Esophagus muscularis mucosa (tissue), 4 donors: ENCODE measurements around the gene TXK. TPM values are rescaled to one million over a fixed set of nuclear protein-coding genes. Genes with fewer than 3 reads are reported as not detected.

Experiments
- DNase-seq: peaks from one replicate; pipeline ENCODE4 v3.0.0-alpha.2; 2017; ENCODE audit errors: extremely low spot score
- H3K27ac ChIP-seq, 4 donors: fragments of 200-600 bp; sonication (generic); replicated peaks in 1 of 4; 1 replicate in 3 of 4; 2 replicates in 1 of 4; pipeline ENCODE4 v1.5.1; 2016 to 2019; ENCODE audit warnings: mild to moderate bottlenecking in 1 of 4
- H3K27me3 ChIP-seq, 4 donors: fragments of 200-600 bp; sonication (generic); one replicate each; pipeline versions ENCODE4 v1.5.1 to v1.6.0; 2016 to 2019
- H3K36me3 ChIP-seq, 4 donors: fragments of 200-600 bp; sonication (generic); one replicate each; pipeline ENCODE4 v1.5.1; 2016 to 2019
- H3K4me1 ChIP-seq, 4 donors: fragments of 200-600 bp; sonication (generic); one replicate each; pipeline ENCODE4 v1.5.1; 2016 to 2019
- H3K4me3 ChIP-seq, 4 donors: fragments of 200-600 bp; sonication (generic); 1 replicate in 2 of 4; 2 replicates in 2 of 4; pipeline ENCODE4 v1.5.1; 2016 to 2019; ENCODE audit warnings: mild to moderate bottlenecking in 4 of 4, moderate library complexity in 1 of 4
- H3K9me3 ChIP-seq, 4 donors: fragments of 200-600 bp; sonication (generic); 1 replicate in 3 of 4; 2 replicates in 1 of 4; pipeline ENCODE4 v1.5.1; 2016 to 2019
- CTCF ChIP-seq, 3 experiments: fragments of 200-600 bp in 2 of 3; fragments of 450-650 bp in 1 of 3; sonication (generic) in 2 of 3; IDR thresholded peaks; one replicate each; pipeline ENCODE4 v1.5.1; 2017 to 2019; ENCODE audit warnings: antibody characterized with exemption in 3 of 3, mild to moderate bottlenecking in 2 of 3, moderate library complexity in 1 of 3
- EP300 ChIP-seq: sonication (generic); formaldehyde crosslinking; IDR thresholded peaks from one replicate; pipeline ENCODE4 v1.6.1; 2017; ENCODE audit warnings: antibody characterized with exemption
- POLR2A ChIP-seq: fragments of 450-650 bp; IDR thresholded peaks from one replicate; pipeline ENCODE4 v1.6.1; 2017; ENCODE audit warnings: antibody characterized with exemption, moderate library complexity, mild to moderate bottlenecking, low read depth
- POLR2AphosphoS5 ChIP-seq, 2 donors: sonication (generic); formaldehyde crosslinking; IDR thresholded peaks; one replicate each; pipeline ENCODE4 v1.6.1; 2017; ENCODE audit warnings: antibody characterized with exemption in 2 of 2
- WGBS: methylation state at CpG from one replicate; pipeline ENCODE4 v1.1.5; 2018; 5-methylcytosine and 5-hydroxymethylcytosine counted together
- intact Hi-C: fragments of 100-400 bp; cut with DNase I; formaldehyde crosslinking; loops from one replicate; pipeline ENCODE4 v1.15.1; 2023
- small RNA-seq, 3 donors: library from RNA; depleted of rRNA; stranded (forward); fragments of <200 nt; gene quantifications; one replicate each; pipeline ENCODE3, GENCODE V24; 2016
- total RNA-seq, 4 donors: library from RNA; depleted of rRNA; stranded (reverse); fragments of >200 nt; gene quantifications; one replicate each; pipeline versions ENCODE4 v1.1.0 to v1.2.1, GENCODE V29; 2016

The TXK gene
- total RNA-seq, 4 donors from 2014 or later, result 0.92 to 2.1 (median 1.1) TPM

- DNase-seq, result no peak
- no peaks in the 10 kb centered on the region for H3K36me3 ChIP-seq
- peak overlapping the region; percentile 58 to 71 (median 64) for H3K4me3 ChIP-seq
- no peaks in the 10 kb centered on the region for H3K9me3 ChIP-seq
- H3K27me3 ChIP-seq, result peaks cover 0 to 36% (median 6%) of the 10 kb centered on the region in 4 donors
- H3K27ac ChIP-seq, result no peak overlapping the region
- intact Hi-C loops, result loop anchor here (5.0 kb wide), 1 partner anchor 65 kb away; no protein-coding TSS in a partner anchor
- H3K4me1 ChIP-seq, result peaks cover 6 to 19% (median 18%) of the 10 kb centered on the region in 4 donors
- 2% methylated on average over 24 of the region's 35 CpGs for WGBS
- TF ChIP-seq EP300, result no peak
- no peak for TF ChIP-seq POLR2A
- no peak for TF ChIP-seq CTCF (IDR thresholded peaks at IDR 0.05)
- TF ChIP-seq POLR2AphosphoS5 (IDR thresholded peaks at IDR 0.05), result no peak
Measured at GRCh38 chr4:48017108-48017571, 116.9 kb downstream of the TXK start.

Small RNA genes lying within 50 kb of the gene (small RNA-seq; reads per million reads assigned to genes)
- gene RF00019, result 0 reads per million in 3 donors
- 0 reads per million in 3 donors for gene RF00026
- gene RNU6-838P, result 0 reads per million in 3 donors

Other genes starting within 250 kb of the TXK start
- 10 to 100 TPM in 3 of 4 donors, 1 to 10 TPM in 1; 6.5 to 15.0 (median 10.6) TPM for gene NFXL1, start 219.7 kb downstream of the TXK start, total RNA-seq
- 1 to 10 TPM in 1 of 4 donors, under 1 TPM in 1, not detected in 2; 0.33 to 4.0 TPM for gene CNGA1, start 117.6 kb downstream of the TXK start, total RNA-seq
- 1 to 10 TPM in 1 of 4 donors, under 1 TPM in 3; 0.33 to 1.3 (median 0.60) TPM for gene NIPAL1, start 117.5 kb downstream of the TXK start, total RNA-seq
- gene TEC, start 135.6 kb upstream of the TXK start, total RNA-seq, result 1 to 10 TPM; 1.5 to 2.2 (median 1.9) TPM
- gene SLAIN2, start 207.3 kb upstream of the TXK start, total RNA-seq, result 100 to 1,000 TPM in 2 of 4 donors, 10 to 100 TPM in 2; 82.5 to 165 (median 111) TPM